HG02943 (cell line): Measurements from ENCODE around the gene TRMT11.
"Not testable (repeated sequence)": the region's sequence is repeated elsewhere in the genome, so short reads cannot be mapped to it uniquely, and the experiment has no call there.

Experiments
- ATAC-seq: cut with Tn5 transposase; IDR thresholded peaks from one replicate; pipeline ENCODE4 v1.9.1; 2021; ENCODE audit warnings: mild to moderate bottlenecking, low read depth, moderate library complexity; ENCODE audit not compliant: unreplicated experiment

The TRMT11 gene

GRCh38 chr6:125988280-125988679 lies 1.9 kb downstream of the TRMT11 start:
- ATAC-seq: no peak

DNA sequence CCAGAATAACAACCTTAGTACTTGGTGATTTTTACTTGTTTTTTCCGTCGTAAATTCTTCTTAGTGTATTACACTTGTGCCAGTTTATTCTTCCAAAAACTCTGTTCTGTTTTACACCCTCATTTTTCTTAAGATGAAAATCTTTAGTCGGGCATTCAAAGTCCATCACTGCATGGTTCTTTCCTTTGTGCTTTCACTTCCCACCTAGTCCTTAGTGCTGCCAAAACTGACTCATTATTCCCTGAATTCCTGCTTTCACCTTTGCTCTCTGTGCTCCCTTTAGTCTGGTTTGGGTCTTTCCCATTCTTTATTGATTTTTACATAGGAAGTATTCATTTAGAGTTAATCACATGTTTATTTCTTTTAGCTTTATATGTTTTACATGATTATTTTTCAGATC lies 3.3 kb downstream of the TRMT11 start:
- ATAC-seq: no peak

DNA sequence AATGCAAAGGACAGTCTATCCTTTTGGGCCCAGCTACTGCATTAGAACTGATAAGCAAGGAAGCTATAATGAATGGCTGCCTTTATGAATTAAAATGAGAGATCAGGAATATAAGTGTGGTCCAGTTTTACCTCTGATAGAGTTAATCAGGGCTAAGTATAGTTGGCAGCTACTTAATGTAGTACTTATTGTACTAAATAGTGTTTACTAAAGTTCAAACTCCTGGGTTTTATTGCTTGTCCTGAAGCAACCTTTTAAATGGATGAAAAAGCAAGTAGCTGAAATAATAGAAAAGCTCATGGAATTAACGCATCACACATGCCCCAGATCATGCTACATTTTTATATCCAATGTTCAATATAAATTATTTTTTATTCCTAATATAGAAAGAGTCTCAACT lies 5.3 kb downstream of the TRMT11 start:
- no peak for ATAC-seq

GRCh38 chr6:125994670-125995488 lies 8.5 kb downstream of the TRMT11 start:
- no peak for ATAC-seq

- ATAC-seq: peak; percentile 92
These were observed 9.7 kb downstream of the TRMT11 start for GRCh38 chr6:125995972-125996580.

- no peak for ATAC-seq
These were observed 16.7 kb downstream of the TRMT11 start for GRCh38 chr6:126002755-126003679.

- ATAC-seq: no peak
These were observed 21.5 kb downstream of the TRMT11 start for GRCh38 chr6:126007800-126008199.

DNA sequence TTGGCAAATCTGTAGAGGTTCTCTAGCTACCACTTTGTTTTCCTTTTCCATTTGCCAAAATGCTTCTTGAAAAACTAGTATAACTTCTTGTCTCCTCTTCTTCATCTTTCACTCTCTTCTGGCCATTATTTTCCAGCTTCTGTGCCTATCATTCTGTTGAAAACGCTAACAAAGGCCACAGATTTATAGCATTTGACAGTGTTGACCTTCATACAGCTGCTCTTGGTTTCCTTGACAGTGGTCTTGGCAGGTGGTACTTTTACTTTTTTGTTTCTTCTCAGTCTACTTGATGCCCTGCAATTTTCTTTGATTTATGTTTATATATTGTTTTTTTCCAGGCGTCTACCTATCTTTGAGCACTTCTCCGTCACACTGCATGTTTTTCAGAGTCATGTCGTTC lies 23.7 kb downstream of the TRMT11 start:
- no peak for ATAC-seq

- no peak for ATAC-seq
These were observed 29.5 kb downstream of the TRMT11 start for GRCh38 chr6:126015863-126016262.

GRCh38 chr6:126016591-126016990 lies 30.3 kb downstream of the TRMT11 start:
- no peak for ATAC-seq

DNA sequence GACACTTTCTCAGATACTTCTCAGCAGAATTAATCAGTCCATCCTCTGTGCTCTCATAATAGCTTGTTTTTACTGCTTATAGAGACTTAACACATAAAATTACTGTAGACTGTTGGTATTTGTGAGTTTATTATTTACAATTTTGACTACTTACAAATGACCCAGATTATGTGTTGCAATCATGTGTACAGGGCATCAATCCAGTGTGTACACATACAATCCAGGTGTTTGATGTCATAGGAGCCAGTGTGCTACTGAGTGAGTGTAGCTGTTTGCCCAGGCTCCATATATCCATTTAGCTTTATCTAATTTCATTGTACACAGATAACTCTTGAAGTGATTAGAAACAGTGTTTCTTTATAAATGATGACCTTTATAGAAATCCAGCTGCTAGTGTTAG lies 31.3 kb downstream of the TRMT11 start:
- ATAC-seq: no peak

DNA sequence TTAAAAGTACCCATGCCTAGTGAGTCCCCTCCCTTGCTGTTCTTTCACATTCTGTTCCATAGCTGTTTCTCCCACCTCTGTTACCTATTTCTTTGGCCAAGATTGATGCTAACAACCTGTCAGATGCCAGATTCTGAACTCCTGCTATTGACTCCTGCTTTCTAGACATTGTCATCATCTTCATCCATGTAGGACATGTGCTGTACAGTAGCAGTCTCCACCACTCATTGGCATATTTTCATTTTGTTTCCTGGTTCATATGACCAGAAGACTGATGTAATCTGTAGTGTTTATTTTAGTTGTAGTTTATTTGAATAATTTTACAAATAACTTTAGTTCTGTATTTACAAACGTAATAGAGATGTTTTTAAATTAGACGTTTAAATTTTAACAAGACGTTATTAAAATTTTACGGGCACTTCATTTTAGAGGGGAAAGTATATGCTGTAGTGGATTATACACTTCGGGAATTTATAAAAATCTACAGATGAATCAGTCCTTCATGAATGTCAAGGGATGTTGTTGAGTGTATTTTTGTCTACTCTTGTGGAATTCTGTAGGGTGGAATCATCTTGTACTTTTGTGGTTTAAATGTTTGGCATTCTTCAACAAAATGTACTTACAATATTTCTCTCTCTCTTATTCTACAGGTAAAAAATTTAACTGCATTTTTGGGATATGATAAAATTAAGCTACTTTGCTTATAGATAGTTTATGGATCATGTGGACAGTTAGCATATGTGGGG lies 34.1 kb downstream of the TRMT11 start:
- ATAC-seq: no peak

DNA sequence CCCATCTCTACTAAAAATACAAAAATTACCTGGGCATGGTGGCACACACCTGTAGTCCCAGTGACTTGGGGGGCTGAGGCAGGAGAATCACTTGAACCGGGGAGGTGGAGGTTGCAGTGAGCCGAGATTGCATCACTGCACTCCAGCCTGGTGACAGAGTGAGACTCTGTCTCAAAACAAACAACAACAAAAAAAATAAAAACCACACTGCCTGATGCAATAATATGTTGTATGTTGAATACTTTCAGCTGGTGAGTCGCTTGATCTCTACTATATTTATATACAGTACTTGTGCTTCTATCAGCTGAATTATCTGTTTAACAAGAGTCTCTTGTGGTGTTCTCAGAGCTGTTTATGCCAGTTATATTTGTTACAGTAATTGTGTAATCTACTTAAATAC lies 37.1 kb downstream of the TRMT11 start:
- not testable (repeated sequence) for ATAC-seq

GRCh38 chr6:126026001-126026400 lies 39.7 kb downstream of the TRMT11 start:
- no peak for ATAC-seq

- ATAC-seq: no peak
These were observed 41.3 kb downstream of the TRMT11 start for GRCh38 chr6:126027601-126028000.

DNA sequence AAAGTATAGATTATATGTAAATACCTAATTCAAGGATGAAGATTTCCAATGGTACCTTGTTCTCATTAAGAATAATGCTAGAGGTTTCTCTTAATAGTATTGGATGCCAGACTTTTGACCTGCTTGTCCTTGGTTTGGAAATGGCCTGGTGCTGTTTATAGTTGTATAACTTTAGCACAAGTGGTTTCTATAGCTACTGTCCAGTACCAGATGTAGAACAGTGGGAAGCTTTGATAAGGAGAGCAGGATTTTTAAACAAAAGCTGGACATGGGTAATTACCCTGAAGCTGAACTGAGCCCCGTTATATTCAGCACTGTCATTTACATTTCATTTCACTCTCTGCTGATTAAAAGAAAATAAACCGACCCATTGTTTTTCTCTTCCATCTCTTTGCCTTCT lies 43.7 kb downstream of the TRMT11 start:
- no peak for ATAC-seq

GRCh38 chr6:126033696-126034095 lies 47.4 kb downstream of the TRMT11 start:
- ATAC-seq: no peak

- no peak for ATAC-seq
These were observed 48.3 kb downstream of the TRMT11 start for GRCh38 chr6:126034656-126035055.

DNA sequence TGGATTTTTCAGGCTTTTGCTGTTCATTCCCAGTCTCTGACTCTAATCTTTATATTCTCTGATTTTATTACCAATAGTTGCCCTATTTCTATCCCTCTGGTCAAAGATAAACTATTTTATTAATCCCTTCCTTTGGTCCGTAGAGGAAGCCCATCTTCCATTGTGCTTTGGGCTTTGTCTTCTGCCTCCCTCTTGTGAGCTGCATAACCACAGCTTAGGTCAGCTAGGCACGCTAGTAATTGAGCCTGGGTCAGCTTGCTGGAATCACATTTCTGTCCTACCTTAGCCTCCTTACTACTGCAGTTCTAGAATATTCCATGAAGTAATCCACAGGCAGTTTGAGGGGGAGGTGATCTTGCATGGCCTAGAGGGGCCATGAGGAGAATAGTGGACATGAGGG lies 49.4 kb downstream of the TRMT11 start:
- no peak for ATAC-seq

DNA sequence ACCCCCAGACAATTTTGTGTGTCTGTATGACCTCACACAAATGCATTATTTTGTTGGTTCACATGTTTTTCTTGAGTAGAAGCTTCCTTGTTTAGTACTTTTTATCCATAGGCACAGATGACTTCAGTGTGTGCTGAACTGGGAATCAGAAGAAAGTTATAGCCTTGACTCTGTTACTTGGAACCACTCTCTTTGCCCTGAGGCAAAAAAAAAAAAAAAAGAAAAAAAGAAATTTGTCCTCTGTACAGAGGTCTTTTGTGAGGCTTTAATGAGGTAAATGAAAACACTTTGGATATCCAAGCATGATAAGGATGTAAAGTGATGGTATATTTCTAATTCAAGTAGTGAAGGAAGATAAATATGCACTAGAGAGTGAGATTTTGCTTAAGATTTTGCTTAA lies 51.9 kb downstream of the TRMT11 start:
- no peak for ATAC-seq
